Measurements from ENCODE around the gene GPATCH1.

DNA sequence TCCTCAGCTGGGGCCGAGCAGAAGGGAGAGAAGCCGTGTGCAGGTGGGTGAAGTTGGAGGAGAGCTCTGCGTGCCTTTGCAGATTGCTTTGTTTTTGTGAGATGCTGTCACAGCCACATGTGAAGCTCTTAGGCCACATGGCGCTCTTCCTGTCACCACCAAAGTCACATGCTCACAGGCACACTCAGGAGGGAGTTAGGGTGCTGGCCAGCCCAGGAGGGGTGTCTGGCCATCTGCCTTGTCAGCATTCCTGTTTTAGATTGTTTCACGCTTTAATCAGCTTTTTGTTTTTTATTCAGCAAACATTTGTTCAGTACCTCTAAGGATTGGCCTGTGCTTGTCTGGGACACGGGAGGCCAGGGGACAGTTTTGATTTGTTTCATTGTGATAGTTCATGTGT, 21.9 kb downstream of the GPATCH1 start:
- TF ChIP-seq EZH2 (IDR thresholded peaks at IDR 0.05), result no peak
- TF ChIP-seq POLR2AphosphoS5 (IDR thresholded peaks at IDR 0.05; ENCODE audit: borderline replicate concordance, low read depth, low read length), result no peak
- no peak for TF ChIP-seq FOXP2 (optimal IDR thresholded peaks at IDR 0.05; ENCODE audit: control extremely low read depth, extremely low read length, insufficient read depth)
